HG03558 (cell line): ENCODE data around the gene GART.
A peak's percentile ranks its signal among the peaks of the same experiment; 100 is the strongest.
"Not testable (repeated sequence)": the region's sequence is repeated elsewhere in the genome, so short reads cannot be mapped to it uniquely, and the experiment has no call there.

ENCODE experiments used
- ATAC-seq: cut with Tn5 transposase; IDR thresholded peaks from one replicate; pipeline ENCODE4 v1.9.1; 2021; ENCODE audit warnings: moderate number of reproducible peaks; ENCODE audit not compliant: unreplicated experiment; ENCODE audit errors: extremely low read depth

Gene GART

GRCh38 chr21:33541756-33542639 lies at the start of gene GART:
Gene GART, minus strand, starts transcription at chr21:33542117. Its CDS starts 2,802 bp downstream, at chr21:33539315.
- peak; percentile 43 for ATAC-seq

GRCh38 chr21:33588485-33589335 lies 46.8 kb upstream of the GART start, which contains the start of gene DONSON:
Gene DONSON, minus strand, starts transcription at chr21:33588684. Its CDS starts 43 bp downstream, at chr21:33588641.
- peak; percentile 71 for ATAC-seq

- peak; percentile 9 for ATAC-seq
These were observed 46.0 kb upstream of the GART start for GRCh38 chr21:33587792-33588484.

- ATAC-seq = no peak
These were observed 45.0 kb upstream of the GART start for GRCh38 chr21:33586927-33587326.

GRCh38 chr21:33584455-33584854 lies 42.5 kb upstream of the GART start:
- ATAC-seq = no peak

- ATAC-seq = no peak
These were observed 37.1 kb upstream of the GART start for GRCh38 chr21:33578959-33579542.

- no peak for ATAC-seq
These were observed 36.3 kb upstream of the GART start for GRCh38 chr21:33578214-33578613.

- ATAC-seq = not testable (repeated sequence)
These were observed 34.8 kb upstream of the GART start for GRCh38 chr21:33576741-33577141.

- ATAC-seq = no peak
These were observed 30.4 kb upstream of the GART start for GRCh38 chr21:33572350-33572749.

- ATAC-seq = no peak
These were observed 28.1 kb upstream of the GART start for GRCh38 chr21:33569991-33570390.

- no peak for ATAC-seq
These were observed 26.5 kb upstream of the GART start for GRCh38 chr21:33568448-33568847.

- no peak for ATAC-seq
These were observed 26.0 kb upstream of the GART start for GRCh38 chr21:33567914-33568313.

GRCh38 chr21:33566514-33566913 lies 24.6 kb upstream of the GART start:
- ATAC-seq = no peak

GRCh38 chr21:33562389-33562788 lies 20.5 kb upstream of the GART start:
- ATAC-seq = no peak

- ATAC-seq = no peak
These were observed 19.5 kb upstream of the GART start for GRCh38 chr21:33561373-33561772.

- no peak for ATAC-seq
These were observed 19.0 kb upstream of the GART start for GRCh38 chr21:33560965-33561364.

GRCh38 chr21:33559813-33560212 lies 17.9 kb upstream of the GART start:
- no peak for ATAC-seq

GRCh38 chr21:33558777-33559421 lies 17.0 kb upstream of the GART start:
- no peak for ATAC-seq

- no peak for ATAC-seq
These were observed 15.5 kb upstream of the GART start for GRCh38 chr21:33557447-33557846.

- no peak for ATAC-seq
These were observed 13.0 kb upstream of the GART start for GRCh38 chr21:33554982-33555344.
